GM21737 (cell line): ENCODE results near the gene ROR1.
"Not testable (repeated sequence)": the region's sequence is repeated elsewhere in the genome, so short reads cannot be mapped to it uniquely, and the experiment has no call there.

Experiments used
- ATAC-seq: cut with Tn5 transposase; IDR thresholded peaks from one replicate; pipeline ENCODE4 v1.9.1; 2021; ENCODE audit warnings: mild to moderate bottlenecking, moderate library complexity; ENCODE audit not compliant: unreplicated experiment

ROR1 gene

GRCh38 chr1:63819795-63820194 is 46.0 kb downstream of the ROR1 start:
- ATAC-seq = no peak

GRCh38 chr1:63821091-63822005 is 47.5 kb downstream of the ROR1 start:
- ATAC-seq = no peak

- ATAC-seq = no peak
Measured at GRCh38 chr1:63822540-63822939, 48.7 kb downstream of the ROR1 start.

- ATAC-seq = no peak
Measured at GRCh38 chr1:63824451-63824850, 50.6 kb downstream of the ROR1 start.

- no peak for ATAC-seq
Measured at GRCh38 chr1:63825111-63825510, 51.3 kb downstream of the ROR1 start.

- not testable (repeated sequence) for ATAC-seq
Measured at GRCh38 chr1:63826246-63826861, 52.5 kb downstream of the ROR1 start.

GRCh38 chr1:63827411-63828321 is 53.8 kb downstream of the ROR1 start:
- ATAC-seq = no peak

- ATAC-seq = peak; percentile 86
Measured at GRCh38 chr1:63828322-63829044, 54.7 kb downstream of the ROR1 start.

- ATAC-seq = no peak
Measured at GRCh38 chr1:63829349-63830327, 55.8 kb downstream of the ROR1 start.

GRCh38 chr1:63831409-63831808 is 57.6 kb downstream of the ROR1 start:
- ATAC-seq = no peak

GRCh38 chr1:63833363-63834119 is 59.7 kb downstream of the ROR1 start:
- ATAC-seq = no peak

GRCh38 chr1:63835128-63835527 is 61.3 kb downstream of the ROR1 start:
- ATAC-seq = no peak

GRCh38 chr1:63836374-63836773 is 62.6 kb downstream of the ROR1 start:
- no peak for ATAC-seq

- no peak for ATAC-seq
Measured at GRCh38 chr1:63836830-63837229, 63.0 kb downstream of the ROR1 start.

- no peak for ATAC-seq
Measured at GRCh38 chr1:63843010-63843409, 69.2 kb downstream of the ROR1 start.

- no peak for ATAC-seq
Measured at GRCh38 chr1:63843884-63844283, 70.1 kb downstream of the ROR1 start.

- no peak for ATAC-seq
Measured at GRCh38 chr1:63845346-63845745, 71.5 kb downstream of the ROR1 start.

GRCh38 chr1:63847308-63847910 is 73.6 kb downstream of the ROR1 start:
- no peak for ATAC-seq
